CD14-positive monocyte (primary cell): ENCODE results near the gene ADAMTS9. TPM values are rescaled to one million over a fixed set of nuclear protein-coding genes. Genes with fewer than 3 reads are reported as not detected.

ENCODE experiments used
- DNase-seq, 3 donors: peaks; one replicate each; pipeline ENCODE4 v3.0.0-alpha.2; 2011 to 2022
- H2AFZ ChIP-seq: 2 replicates; pipeline ENCODE4 v1.6.0; 2012; ENCODE audit warnings: mild to moderate bottlenecking, low read depth, low read length, inconsistent platforms; ENCODE audit not compliant: insufficient read depth, poor library complexity, severe bottlenecking
- H3K27ac ChIP-seq, 2 donors: 1 replicate in 1 of 2; 2 replicates in 1 of 2; pipeline ENCODE4 v1.5.1; 2012 to 2013; ENCODE audit warnings: low read length in 2 of 2, control low read depth in 1 of 2, inconsistent platforms in 1 of 2, low read depth in 1 of 2, mild to moderate bottlenecking in 1 of 2
- H3K27me3 ChIP-seq, 2 donors: one replicate each; pipeline versions ENCODE4 v1.6.0 to v1.6.1; 2011 to 2013; ENCODE audit warnings: low read length in 2 of 2; ENCODE audit not compliant: control insufficient read depth in 2 of 2, insufficient read depth in 2 of 2
- H3K36me3 ChIP-seq, 2 donors: replicated peaks in 1 of 2; 1 replicate in 1 of 2; 2 replicates in 1 of 2; pipeline versions ENCODE4 v1.5.1 to v1.6.1; 2012 to 2013; ENCODE audit warnings: low read length in 2 of 2, control low read depth in 1 of 2, inconsistent platforms in 1 of 2, mild to moderate bottlenecking in 1 of 2; ENCODE audit not compliant: insufficient read depth in 2 of 2, control insufficient read depth in 1 of 2
- H3K4me1 ChIP-seq, 2 donors: 1 replicate in 1 of 2; 2 replicates in 1 of 2; pipeline versions ENCODE4 v1.5.1 to v1.6.1; 2012 to 2013; ENCODE audit warnings: low read length in 2 of 2, control low read depth in 1 of 2, inconsistent platforms in 1 of 2, mild to moderate bottlenecking in 1 of 2, moderate library complexity in 1 of 2; ENCODE audit not compliant: insufficient read depth in 2 of 2, control insufficient read depth in 1 of 2
- H3K4me2 ChIP-seq: replicated peaks from 2 replicates; pipeline ENCODE3; 2012; ENCODE audit warnings: low read length, moderate library complexity, mild to moderate bottlenecking; ENCODE audit not compliant: poor library complexity, severe bottlenecking; ENCODE audit errors: extremely low read depth
- H3K4me3 ChIP-seq, 3 experiments: fragments of 200-600 bp in 1 of 3; sonication (generic) in 1 of 3; replicated peaks in 1 of 3; 1 replicate in 2 of 3; 2 replicates in 1 of 3; pipeline ENCODE4 v1.5.1; 2011 to 2013; ENCODE audit warnings: low read length in 3 of 3, mild to moderate bottlenecking in 3 of 3, control low read depth in 2 of 3, low read depth in 2 of 3, inconsistent platforms in 1 of 3, moderate library complexity in 1 of 3
- H3K79me2 ChIP-seq: 2 replicates; pipeline ENCODE4 v1.6.0; 2012; ENCODE audit warnings: mild to moderate bottlenecking, control low read depth, inconsistent platforms, low read length, moderate library complexity; ENCODE audit not compliant: insufficient read depth
- H3K9ac ChIP-seq: 2 replicates; pipeline ENCODE4 v1.6.0; 2017; ENCODE audit warnings: low read length, mild to moderate bottlenecking; ENCODE audit not compliant: insufficient read depth, poor library complexity, severe bottlenecking
- H3K9me3 ChIP-seq, 2 donors: replicated peaks in 1 of 2; 1 replicate in 1 of 2; 2 replicates in 1 of 2; pipeline versions ENCODE4 v1.5.1 to v1.6.1; 2012 to 2013; ENCODE audit warnings: low read length in 2 of 2, control low read depth in 1 of 2; ENCODE audit not compliant: control insufficient read depth in 1 of 2, insufficient read depth in 1 of 2
- H4K20me1 ChIP-seq: 2 replicates; pipeline ENCODE4 v1.6.0; 2012; ENCODE audit warnings: mild to moderate bottlenecking, low read length, control low read depth, moderate library complexity; ENCODE audit not compliant: insufficient read depth
- H3K27ac Mint-ChIP-seq, 7 donors: one replicate each; pipeline ENCODE4 v1.8.0; 2020; ENCODE audit warnings: mild to moderate bottlenecking in 7 of 7, mixed read lengths in 7 of 7, moderate library complexity in 6 of 7, inconsistent platforms in 2 of 7
- H3K27me3 Mint-ChIP-seq, 3 donors: one replicate each; pipeline ENCODE4 v1.8.0; 2021 to 2022; ENCODE audit warnings: low read depth in 3 of 3, mild to moderate bottlenecking in 3 of 3, mixed read lengths in 3 of 3, moderate library complexity in 3 of 3, inconsistent platforms in 1 of 3
- H3K36me3 Mint-ChIP-seq, 2 donors: one replicate each; pipeline ENCODE4 v1.8.0; 2020; ENCODE audit warnings: mixed read lengths in 2 of 2, inconsistent platforms in 1 of 2, mild to moderate bottlenecking in 1 of 2
- H3K4me1 Mint-ChIP-seq: one replicate; pipeline ENCODE4 v1.8.0; 2020; ENCODE audit warnings: mild to moderate bottlenecking, mixed read lengths
- H3K4me3 Mint-ChIP-seq, 2 donors: one replicate each; pipeline ENCODE4 v1.8.0; 2020; ENCODE audit warnings: mild to moderate bottlenecking in 2 of 2, mixed read lengths in 2 of 2, moderate library complexity in 1 of 2
- H3K9me3 Mint-ChIP-seq, 7 donors: one replicate each; pipeline ENCODE4 v1.8.0; 2020 to 2022; ENCODE audit warnings: mixed read lengths in 7 of 7, mild to moderate bottlenecking in 6 of 7, moderate library complexity in 6 of 7, inconsistent platforms in 2 of 7
- WGBS: methylation state at CpG from one replicate; pipeline ENCODE4 v1.1.5; 2013; ENCODE audit warnings: missing lambda C conversion rate; ENCODE audit not compliant: insufficient coverage; 5-methylcytosine and 5-hydroxymethylcytosine counted together
- intact Hi-C, 2 donors: fragments of 100-400 bp; cut with micrococcal nuclease; formaldehyde crosslinking; loops; one replicate each; pipeline versions ENCODE4 v1.15.0 to v1.15.1; 2023
- polyA plus RNA-seq, 3 donors: library from polyadenylated mRNA; depleted of rRNA in 1 of 3; unstranded in 2 of 3; stranded (reverse) in 1 of 3; fragments of 300-500 nt in 2 of 3; fragments of >200 nt in 1 of 3; fragmentation: Illumina TruSeq in 2 of 3; gene quantifications; 1 replicate in 2 of 3; 2 replicates in 1 of 3; pipeline ENCODE4 v1.2.3, GENCODE V29; 2012 to 2021
- TF ChIP-seq, protein P1 (sequence below): fragments of 200-600 bp; IDR thresholded peaks from one replicate; pipeline ENCODE4 v1.8.0; 2022; ENCODE audit warnings: antibody characterized with exemption, mild to moderate bottlenecking

ADAMTS9 gene
- polyA plus RNA-seq, 3 donors = not detected

DNA sequence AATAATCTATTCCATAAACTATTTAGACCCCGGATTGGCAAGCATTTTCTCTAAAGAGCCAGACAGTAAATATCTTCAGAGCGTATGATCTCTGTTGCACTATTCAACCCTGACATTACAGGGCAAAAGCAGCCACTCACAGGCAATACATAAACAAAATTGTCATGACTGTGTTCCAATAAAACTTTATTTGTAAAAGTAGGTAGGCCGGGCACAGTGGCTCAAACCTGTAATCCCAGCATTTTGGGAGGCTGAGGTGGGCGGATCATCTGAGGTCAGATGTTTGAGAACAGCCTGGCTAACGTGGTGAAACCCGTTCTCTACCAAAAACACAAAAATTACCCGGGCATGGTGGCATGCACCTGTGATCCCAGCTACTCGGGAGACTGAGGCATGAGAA lies 66.5 kb downstream of the ADAMTS9 start:
- Histone ChIP-seq H3K36me3 (no peaks in the 10 kb centered on the region), H3K4me2 (no peak overlapping the region), H3K79me2 (no peaks in the 10 kb centered on the region), H3K27me3 (no peaks in the 10 kb centered on the region), H3K9me3 (peaks cover 8 to 13% of the 10 kb centered on the region in 2 donors), H3K4me3 (no peak overlapping the region), H4K20me1 (no peaks in the 10 kb centered on the region), H3K9ac (no peak overlapping the region), H3K4me1 (no peaks in the 10 kb centered on the region), H3K27ac (no peak overlapping the region), H2AFZ (no peak overlapping the region)
- DNase-seq = no peak
- intact Hi-C loops = no loop called here
- TF ChIP-seq, protein P1, sequence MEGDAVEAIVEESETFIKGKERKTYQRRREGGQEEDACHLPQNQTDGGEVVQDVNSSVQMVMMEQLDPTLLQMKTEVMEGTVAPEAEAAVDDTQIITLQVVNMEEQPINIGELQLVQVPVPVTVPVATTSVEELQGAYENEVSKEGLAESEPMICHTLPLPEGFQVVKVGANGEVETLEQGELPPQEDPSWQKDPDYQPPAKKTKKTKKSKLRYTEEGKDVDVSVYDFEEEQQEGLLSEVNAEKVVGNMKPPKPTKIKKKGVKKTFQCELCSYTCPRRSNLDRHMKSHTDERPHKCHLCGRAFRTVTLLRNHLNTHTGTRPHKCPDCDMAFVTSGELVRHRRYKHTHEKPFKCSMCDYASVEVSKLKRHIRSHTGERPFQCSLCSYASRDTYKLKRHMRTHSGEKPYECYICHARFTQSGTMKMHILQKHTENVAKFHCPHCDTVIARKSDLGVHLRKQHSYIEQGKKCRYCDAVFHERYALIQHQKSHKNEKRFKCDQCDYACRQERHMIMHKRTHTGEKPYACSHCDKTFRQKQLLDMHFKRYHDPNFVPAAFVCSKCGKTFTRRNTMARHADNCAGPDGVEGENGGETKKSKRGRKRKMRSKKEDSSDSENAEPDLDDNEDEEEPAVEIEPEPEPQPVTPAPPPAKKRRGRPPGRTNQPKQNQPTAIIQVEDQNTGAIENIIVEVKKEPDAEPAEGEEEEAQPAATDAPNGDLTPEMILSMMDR = no peak
- no peaks in the 10 kb centered on the region for H3K27me3 Mint-ChIP-seq
- peaks cover 0 to 10% (median 0%) of the 10 kb centered on the region in 7 donors for H3K9me3 Mint-ChIP-seq
- no peak overlapping the region for H3K4me3 Mint-ChIP-seq
- H3K27ac Mint-ChIP-seq = no peak overlapping the region
- no peaks in the 10 kb centered on the region for H3K4me1 Mint-ChIP-seq
- H3K36me3 Mint-ChIP-seq = no peaks in the 10 kb centered on the region
- no CpG with 5 or more reads among the region's 8 CpGs for WGBS

- no peak overlapping the region for H3K9ac ChIP-seq
- Mint-ChIP-seq H3K36me3 (no peaks in the 10 kb centered on the region), H3K27ac (no peak overlapping the region), H3K4me3 (no peak overlapping the region), H3K4me1 (no peaks in the 10 kb centered on the region), H3K9me3 (peaks cover 0 to 13% (median 2%) of the 10 kb centered on the region in 7 donors), H3K27me3 (no peaks in the 10 kb centered on the region)
- intact Hi-C loops = no loop called here
- H3K4me1 ChIP-seq = no peaks in the 10 kb centered on the region
- H3K9me3 ChIP-seq = peaks cover 8 to 20% of the 10 kb centered on the region in 2 donors
- H3K27me3 ChIP-seq = no peaks in the 10 kb centered on the region
- no peak overlapping the region for H3K4me2 ChIP-seq
- no peak overlapping the region for H3K27ac ChIP-seq
- DNase-seq = no peak
- H3K4me3 ChIP-seq = no peak overlapping the region
- H4K20me1 ChIP-seq = no peaks in the 10 kb centered on the region
- H3K79me2 ChIP-seq = no peaks in the 10 kb centered on the region
- no CpG with 5 or more reads among the region's 1 CpG for WGBS
- H2AFZ ChIP-seq = no peak overlapping the region
- TF ChIP-seq, protein P1 = no peak
- no peaks in the 10 kb centered on the region for H3K36me3 ChIP-seq
Measured at GRCh38 chr3:64620020-64620419, 67.8 kb downstream of the ADAMTS9 start.
